Kidney (tissue), 14 donors: Measurements from ENCODE around the gene IPCEF1. TPM values are rescaled to one million over a fixed set of nuclear protein-coding genes. Genes with fewer than 3 reads are reported as not detected.

Source experiments
- DNase-seq, 5 donors: peaks; one replicate each; pipeline ENCODE4 v3.0.0-alpha.2; 2013 to 2020
- FAIRE-seq: peaks from 2 replicates; lab custom pipeline; 2012; peaks lifted over from hg19 to GRCh38; lab: Jason Lieb, UNC
- H3K27ac ChIP-seq, 2 donors: one replicate each; pipeline ENCODE4 v1.7.0; 2013; ENCODE audit warnings: low read depth in 2 of 2, low read length in 2 of 2, inconsistent platforms in 1 of 2
- H3K27me3 ChIP-seq: one replicate; pipeline ENCODE4 v1.7.1; 2013; ENCODE audit warnings: low read length, inconsistent platforms; ENCODE audit not compliant: control insufficient read depth, insufficient read depth
- H3K36me3 ChIP-seq, 3 donors: one replicate each; pipeline versions ENCODE4 v1.7.0 to v1.7.1; 2013; ENCODE audit warnings: low read length in 3 of 3, control low read depth in 1 of 3, inconsistent platforms in 1 of 3; ENCODE audit not compliant: insufficient read depth in 3 of 3, control insufficient read depth in 2 of 3
- H3K4me1 ChIP-seq, 3 donors: one replicate each; pipeline versions ENCODE4 v1.7.0 to v1.7.1; 2013; ENCODE audit warnings: low read length in 3 of 3, inconsistent platforms in 1 of 3, low read depth in 1 of 3; ENCODE audit not compliant: control insufficient read depth in 2 of 3, insufficient read depth in 2 of 3
- H3K4me3 ChIP-seq, 3 donors: one replicate each; pipeline versions ENCODE4 v1.7.0 to v1.8.1; 2013; ENCODE audit warnings: low read length in 3 of 3, control low read depth in 1 of 3, inconsistent platforms in 1 of 3
- H3K9ac ChIP-seq, 3 donors: one replicate each; pipeline versions ENCODE4 v1.7.0 to v1.7.1; 2013; ENCODE audit warnings: low read length in 3 of 3, control low read depth in 1 of 3, inconsistent platforms in 1 of 3
- H3K9me3 ChIP-seq, 3 donors: one replicate each; pipeline versions ENCODE4 v1.7.0 to v1.7.1; 2013; ENCODE audit warnings: low read length in 3 of 3, control low read depth in 1 of 3, inconsistent platforms in 1 of 3; ENCODE audit not compliant: control insufficient read depth in 2 of 3, insufficient read depth in 1 of 3
- CTCF ChIP-seq: IDR thresholded peaks from 3 replicates; pipeline ENCODE4 v1.5.1; 2012; ENCODE audit warnings: mild to moderate bottlenecking, moderate library complexity, borderline replicate concordance; ENCODE audit not compliant: insufficient read depth; ENCODE audit errors: extremely low read depth
- intact Hi-C: fragments of 100-400 bp; cut with DNase I; formaldehyde crosslinking; loops from one replicate; pipeline ENCODE4 v1.11.1; 2022
- polyA plus RNA-seq: library from polyadenylated mRNA; stranded (reverse); fragments of 350-450 nt; fragmentation: Illumina TruSeq; extraction: RNeasy Lipid Tissue Mini Kit (QIAGEN cat#74804); gene quantifications from one replicate; pipeline ENCODE4 v1.2.3, GENCODE V29; 2014; ENCODE audit warnings: low read depth, low replicate concordance; ENCODE audit not compliant: insufficient read depth
- total RNA-seq: library from RNA; stranded (reverse); fragmentation: NEBNext Ultra II Directional; extraction: Animal tissue kit (Norgen Biotek cat#: 25700); gene quantifications from one replicate; pipeline ENCODE4 v1.2.1, GENCODE V29; 2021
- donor health status: control.
- donor health status: control.
- donor health status: control.
- donor health status: control.
- donor health status: control.
- donor health status: DM: yes; HTN: yes; CAD: no.
- donor health status: Normal renal cell carcinoma (clear cell type).

Gene IPCEF1
- total and polyA plus RNA-seq, 2 donors from 2014 or later: 2.7 to 25.9 TPM

DNA sequence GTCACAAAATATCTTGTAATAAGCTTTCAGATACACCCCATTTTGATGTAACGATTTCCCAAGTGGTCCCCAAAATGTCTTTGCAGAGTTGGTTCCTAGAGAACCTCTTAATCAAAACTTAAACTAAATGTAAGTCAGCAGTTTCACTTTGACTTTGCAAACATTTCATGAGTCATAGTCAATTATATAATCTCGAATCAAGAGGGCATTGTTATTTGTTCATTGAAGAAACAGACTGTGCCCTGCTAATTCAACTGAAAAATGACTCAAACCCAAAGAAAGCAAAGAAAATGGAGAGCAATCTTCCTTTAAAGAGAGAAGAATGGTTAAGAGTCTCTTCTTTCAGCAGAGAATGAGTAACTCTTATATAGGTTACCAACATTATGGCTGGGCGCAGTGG is 58.3 kb downstream of the IPCEF1 start:
- peak in 2 of 5 donors; percentile 5 to 13 for DNase-seq
- TF ChIP-seq CTCF: no peak
- H3K4me1 ChIP-seq: peaks cover 0 to 7% (median 3%) of the 10 kb centered on the region in 3 donors
- H3K9me3 ChIP-seq: no peaks in the 10 kb centered on the region
- no peaks in the 10 kb centered on the region for H3K27me3 ChIP-seq
- intact Hi-C loops: no loop called here
- FAIRE-seq: peak; percentile 23
- H3K36me3 ChIP-seq: no peaks in the 10 kb centered on the region
- H3K9ac ChIP-seq: no peak overlapping the region
- no peak overlapping the region for H3K4me3 ChIP-seq
- H3K27ac ChIP-seq: no peak overlapping the region

- H3K36me3 ChIP-seq: no peaks in the 10 kb centered on the region
- H3K27ac ChIP-seq: no peak overlapping the region
- no peak for FAIRE-seq
- no peak overlapping the region for H3K4me3 ChIP-seq
- H3K4me1 ChIP-seq: peaks cover 0 to 7% (median 3%) of the 10 kb centered on the region in 3 donors
- no peaks in the 10 kb centered on the region for H3K27me3 ChIP-seq
- intact Hi-C loops: no loop called here
- H3K9ac ChIP-seq: no peak overlapping the region
- H3K9me3 ChIP-seq: no peaks in the 10 kb centered on the region
- peak in 3 of 5 donors; percentile 23 to 69 (median 60) for DNase-seq
- no peak for TF ChIP-seq CTCF
Observed at GRCh38 chr6:154297721-154298120, 58.9 kb downstream of the IPCEF1 start.

- Histone ChIP-seq H3K4me3 (no peak overlapping the region), H3K9ac (no peak overlapping the region), H3K9me3 (no peaks in the 10 kb centered on the region), H3K27ac (no peak overlapping the region), H3K27me3 (no peaks in the 10 kb centered on the region), H3K36me3 (no peaks in the 10 kb centered on the region), H3K4me1 (peaks cover 3 to 12% (median 3%) of the 10 kb centered on the region in 3 donors)
- no peak for TF ChIP-seq CTCF
- intact Hi-C loops: no loop called here
- DNase-seq (no peak), FAIRE-seq (no peak)
Observed at GRCh38 chr6:154297210-154297609, 59.4 kb downstream of the IPCEF1 start.

DNA sequence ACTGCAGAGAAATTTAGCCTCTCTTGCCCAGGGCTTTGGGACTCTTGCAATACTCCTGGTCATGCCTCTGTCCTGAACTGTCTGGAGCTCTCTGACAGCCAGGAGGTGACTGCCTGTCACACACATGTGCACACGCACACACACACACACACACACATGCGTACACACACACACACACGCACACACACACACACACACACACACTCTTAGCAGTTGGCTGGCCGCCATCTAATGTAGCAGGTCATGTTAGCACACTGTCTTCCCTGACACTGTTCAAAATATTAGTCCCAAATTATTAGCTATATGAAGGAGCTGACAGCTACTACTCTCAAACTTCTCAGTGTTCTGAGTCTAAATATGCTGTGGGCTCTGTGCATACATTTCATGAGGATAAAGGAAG is 60.9 kb downstream of the IPCEF1 start:
- Histone ChIP-seq H3K4me3 (no peak overlapping the region), H3K27me3 (no peaks in the 10 kb centered on the region), H3K27ac (no peak overlapping the region), H3K9me3 (no peaks in the 10 kb centered on the region), H3K36me3 (no peaks in the 10 kb centered on the region), H3K4me1 (peaks cover 3 to 14% (median 3%) of the 10 kb centered on the region in 3 donors), H3K9ac (no peak overlapping the region)
- no peak for TF ChIP-seq CTCF
- FAIRE-seq: no peak
- intact Hi-C loops: no loop called here
- DNase-seq: no peak
